ENCODE results near the gene AIG1.
"Not testable (repeated sequence)": the region's sequence is repeated elsewhere in the genome, so short reads cannot be mapped to it uniquely, and the experiment has no call there.

AIG1 gene

GRCh38 chr6:143037470-143037869 lies 23.2 kb upstream of the AIG1 start:
- Histone ChIP-seq H3K9ac (ENCODE audit: low read depth, low read length) (no peak overlapping the region), H3K4me3 (ENCODE audit: low read depth, low read length) (no peak overlapping the region), H3K27me3 (ENCODE audit: control insufficient read depth, insufficient read depth, low read length) (no peaks in the 10 kb centered on the region), H3K9me3 (ENCODE audit: control insufficient read depth, insufficient read depth, low read length) (no peaks in the 10 kb centered on the region), H3K36me3 (ENCODE audit: control insufficient read depth, insufficient read depth, low read length) (no peaks in the 10 kb centered on the region), H3K4me1 (ENCODE audit: control insufficient read depth, insufficient read depth, low read length) (no peaks in the 10 kb centered on the region)

- Histone ChIP-seq H3K9ac (ENCODE audit: low read depth, low read length) (no peak overlapping the region), H3K4me3 (ENCODE audit: low read depth, low read length) (no peak overlapping the region), H3K36me3 (ENCODE audit: control insufficient read depth, insufficient read depth, low read length) (no peaks in the 10 kb centered on the region), H3K9me3 (ENCODE audit: control insufficient read depth, insufficient read depth, low read length) (no peaks in the 10 kb centered on the region), H3K4me1 (ENCODE audit: control insufficient read depth, insufficient read depth, low read length) (no peaks in the 10 kb centered on the region), H3K27me3 (ENCODE audit: control insufficient read depth, insufficient read depth, low read length) (no peaks in the 10 kb centered on the region)
Measured at GRCh38 chr6:143038833-143039232, 21.9 kb upstream of the AIG1 start.

GRCh38 chr6:143039548-143039947 lies 21.1 kb upstream of the AIG1 start:
- no peak overlapping the region for H3K9ac ChIP-seq (ENCODE audit: low read depth, low read length)
- no peaks in the 10 kb centered on the region for H3K36me3 ChIP-seq (ENCODE audit: control insufficient read depth, insufficient read depth, low read length)

DNA sequence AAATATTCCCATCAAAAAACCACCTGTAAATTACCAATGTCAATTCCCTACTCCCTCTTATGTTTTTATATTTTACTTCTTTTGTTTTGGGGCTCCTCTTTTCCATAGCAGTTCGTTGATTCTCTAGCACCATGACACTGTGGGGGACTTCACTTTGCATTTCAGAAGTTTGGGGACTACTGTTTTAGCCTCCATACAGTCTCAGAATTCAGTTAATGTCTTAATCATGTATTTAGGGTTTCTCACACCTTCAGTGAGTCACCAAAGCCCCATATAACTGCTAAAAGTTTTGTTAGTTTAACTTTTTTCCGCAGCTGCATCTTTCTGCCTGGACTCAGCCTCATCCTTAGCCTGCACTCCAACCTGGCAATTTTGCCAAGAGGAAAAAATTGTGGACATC lies 20.7 kb upstream of the AIG1 start:
- Histone ChIP-seq H3K4me3 (ENCODE audit: low read depth, low read length) (no peak overlapping the region), H3K9ac (ENCODE audit: low read depth, low read length) (no peak overlapping the region), H3K36me3 (ENCODE audit: control insufficient read depth, insufficient read depth, low read length) (no peaks in the 10 kb centered on the region), H3K9me3 (ENCODE audit: control insufficient read depth, insufficient read depth, low read length) (no peaks in the 10 kb centered on the region), H3K27me3 (ENCODE audit: control insufficient read depth, insufficient read depth, low read length) (no peaks in the 10 kb centered on the region), H3K4me1 (ENCODE audit: control insufficient read depth, insufficient read depth, low read length) (no peaks in the 10 kb centered on the region)

More at GRCh38 chr6:143039548-143039947, 21.1 kb upstream of the AIG1 start:
- Histone ChIP-seq H3K9me3 (ENCODE audit: control insufficient read depth, insufficient read depth, low read length) (no peaks in the 10 kb centered on the region), H3K4me1 (ENCODE audit: control insufficient read depth, insufficient read depth, low read length) (no peaks in the 10 kb centered on the region), H3K4me3 (ENCODE audit: low read depth, low read length) (no peak overlapping the region), H3K27me3 (ENCODE audit: control insufficient read depth, insufficient read depth, low read length) (no peaks in the 10 kb centered on the region)

GRCh38 chr6:143044345-143044744 lies 16.3 kb upstream of the AIG1 start:
- H3K36me3 ChIP-seq (ENCODE audit: control insufficient read depth, insufficient read depth, low read length); H3K4me1 ChIP-seq (ENCODE audit: control insufficient read depth, insufficient read depth, low read length); H3K9me3 ChIP-seq (ENCODE audit: control insufficient read depth, insufficient read depth, low read length); H3K9ac ChIP-seq (ENCODE audit: low read depth, low read length); H3K27me3 ChIP-seq (ENCODE audit: control insufficient read depth, insufficient read depth, low read length); H3K4me3 ChIP-seq (ENCODE audit: low read depth, low read length): not testable (repeated sequence)

- H3K27me3 ChIP-seq (ENCODE audit: control insufficient read depth, insufficient read depth, low read length), result no peaks in the 10 kb centered on the region
- no peak overlapping the region for H3K9ac ChIP-seq (ENCODE audit: low read depth, low read length)
- no peak overlapping the region for H3K4me3 ChIP-seq (ENCODE audit: low read depth, low read length)
- no peaks in the 10 kb centered on the region for H3K4me1 ChIP-seq (ENCODE audit: control insufficient read depth, insufficient read depth, low read length)
- H3K9me3 ChIP-seq (ENCODE audit: control insufficient read depth, insufficient read depth, low read length), result peaks cover 4% of the 10 kb centered on the region
- no peaks in the 10 kb centered on the region for H3K36me3 ChIP-seq (ENCODE audit: control insufficient read depth, insufficient read depth, low read length)
Measured at GRCh38 chr6:143049611-143050010, 11.1 kb upstream of the AIG1 start.

DNA sequence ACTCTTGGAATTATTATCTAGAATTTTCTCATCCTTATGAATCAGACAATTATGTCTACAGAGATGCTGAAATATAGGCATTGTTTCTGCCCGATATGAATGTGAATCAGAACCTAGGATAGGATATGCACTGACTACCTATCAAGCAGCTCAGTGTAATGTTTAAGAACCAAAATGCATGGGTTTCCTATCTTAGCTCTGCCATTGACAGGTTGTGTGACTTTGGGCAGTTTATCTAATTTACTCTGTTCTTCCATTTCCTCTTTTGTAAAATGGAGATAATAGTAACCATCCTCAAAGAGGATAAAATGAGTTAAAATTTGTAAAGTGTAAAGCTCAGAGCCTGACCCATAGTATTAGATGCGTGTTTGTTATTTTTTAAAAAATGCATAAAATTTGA lies 10.2 kb upstream of the AIG1 start:
- Histone ChIP-seq H3K4me1 (ENCODE audit: control insufficient read depth, insufficient read depth, low read length) (no peaks in the 10 kb centered on the region), H3K27me3 (ENCODE audit: control insufficient read depth, insufficient read depth, low read length) (no peaks in the 10 kb centered on the region), H3K9ac (ENCODE audit: low read depth, low read length) (no peak overlapping the region), H3K4me3 (ENCODE audit: low read depth, low read length) (no peak overlapping the region), H3K36me3 (ENCODE audit: control insufficient read depth, insufficient read depth, low read length) (no peaks in the 10 kb centered on the region), H3K9me3 (ENCODE audit: control insufficient read depth, insufficient read depth, low read length) (peaks cover 4% of the 10 kb centered on the region)

- peaks cover 4% of the 10 kb centered on the region for H3K9me3 ChIP-seq (ENCODE audit: control insufficient read depth, insufficient read depth, low read length)
- no peaks in the 10 kb centered on the region for H3K4me1 ChIP-seq (ENCODE audit: control insufficient read depth, insufficient read depth, low read length)
- H3K36me3 ChIP-seq (ENCODE audit: control insufficient read depth, insufficient read depth, low read length), result no peaks in the 10 kb centered on the region
- H3K27me3 ChIP-seq (ENCODE audit: control insufficient read depth, insufficient read depth, low read length), result no peaks in the 10 kb centered on the region
- H3K9ac ChIP-seq (ENCODE audit: low read depth, low read length), result no peak overlapping the region
- H3K4me3 ChIP-seq (ENCODE audit: low read depth, low read length), result no peak overlapping the region
Measured at GRCh38 chr6:143052282-143052681, 8.4 kb upstream of the AIG1 start.

- H3K9ac ChIP-seq (ENCODE audit: low read depth, low read length), result no peak overlapping the region
- no peak overlapping the region for H3K4me3 ChIP-seq (ENCODE audit: low read depth, low read length)
- H3K36me3 ChIP-seq (ENCODE audit: control insufficient read depth, insufficient read depth, low read length), result no peaks in the 10 kb centered on the region
- H3K4me1 ChIP-seq (ENCODE audit: control insufficient read depth, insufficient read depth, low read length), result no peaks in the 10 kb centered on the region
- no peaks in the 10 kb centered on the region for H3K27me3 ChIP-seq (ENCODE audit: control insufficient read depth, insufficient read depth, low read length)
- peaks cover 4% of the 10 kb centered on the region for H3K9me3 ChIP-seq (ENCODE audit: control insufficient read depth, insufficient read depth, low read length)
Measured at GRCh38 chr6:143053856-143054255, 6.8 kb upstream of the AIG1 start.

- Histone ChIP-seq H3K4me1 (ENCODE audit: control insufficient read depth, insufficient read depth, low read length) (no peaks in the 10 kb centered on the region), H3K36me3 (ENCODE audit: control insufficient read depth, insufficient read depth, low read length) (no peaks in the 10 kb centered on the region), H3K9me3 (ENCODE audit: control insufficient read depth, insufficient read depth, low read length) (no peaks in the 10 kb centered on the region), H3K27me3 (ENCODE audit: control insufficient read depth, insufficient read depth, low read length) (no peaks in the 10 kb centered on the region), H3K9ac (ENCODE audit: low read depth, low read length) (no peak overlapping the region), H3K4me3 (ENCODE audit: low read depth, low read length) (no peak overlapping the region)
Measured at GRCh38 chr6:143054329-143054728, 6.4 kb upstream of the AIG1 start.

DNA sequence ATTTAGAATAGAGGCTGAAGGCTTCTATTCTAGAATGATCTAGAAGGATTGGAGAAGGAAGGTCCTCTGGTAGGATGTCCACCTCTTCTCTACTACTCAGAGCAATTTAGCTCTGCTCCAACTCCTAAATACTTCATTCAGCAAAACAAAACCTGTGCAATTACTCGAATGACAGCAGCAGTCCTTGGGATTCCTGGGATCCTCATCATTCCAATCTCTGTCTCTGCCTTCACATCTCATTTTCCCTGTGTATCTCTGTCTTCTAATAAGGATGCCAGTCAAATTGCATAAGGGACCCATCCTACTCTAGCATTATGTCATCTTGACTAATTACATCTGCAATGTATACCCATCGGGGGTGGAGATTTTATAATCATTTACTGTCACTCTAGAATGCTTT lies 5.5 kb upstream of the AIG1 start:
- Histone ChIP-seq H3K27me3 (ENCODE audit: control insufficient read depth, insufficient read depth, low read length) (no peaks in the 10 kb centered on the region), H3K36me3 (ENCODE audit: control insufficient read depth, insufficient read depth, low read length) (no peaks in the 10 kb centered on the region), H3K9ac (ENCODE audit: low read depth, low read length) (no peak overlapping the region), H3K4me3 (ENCODE audit: low read depth, low read length) (no peak overlapping the region), H3K4me1 (ENCODE audit: control insufficient read depth, insufficient read depth, low read length) (peaks cover 3% of the 10 kb centered on the region), H3K9me3 (ENCODE audit: control insufficient read depth, insufficient read depth, low read length) (no peaks in the 10 kb centered on the region)

DNA sequence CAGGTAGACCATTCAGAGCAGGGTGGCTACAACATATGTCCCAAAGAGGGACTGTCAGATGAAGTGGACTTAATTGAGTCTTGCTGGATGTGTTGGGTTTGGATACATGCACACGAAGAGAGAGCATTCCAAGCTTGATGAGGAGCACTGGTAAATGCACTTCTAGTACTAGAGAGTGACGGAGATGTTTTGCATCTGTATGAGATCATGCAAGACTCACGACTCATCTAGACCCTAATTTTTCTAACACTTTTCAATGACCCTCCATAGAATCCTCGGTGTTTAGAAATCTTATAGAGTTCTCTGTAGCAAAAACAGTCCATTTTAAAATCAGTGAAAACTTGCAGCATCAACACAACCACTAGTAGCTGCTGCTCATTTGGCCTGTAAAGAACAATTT lies 4.8 kb upstream of the AIG1 start:
- no peaks in the 10 kb centered on the region for H3K36me3 ChIP-seq (ENCODE audit: control insufficient read depth, insufficient read depth, low read length)
- H3K4me3 ChIP-seq (ENCODE audit: low read depth, low read length), result no peak overlapping the region
- H3K4me1 ChIP-seq (ENCODE audit: control insufficient read depth, insufficient read depth, low read length), result peaks cover 3% of the 10 kb centered on the region
- H3K27me3 ChIP-seq (ENCODE audit: control insufficient read depth, insufficient read depth, low read length), result no peaks in the 10 kb centered on the region
- H3K9me3 ChIP-seq (ENCODE audit: control insufficient read depth, insufficient read depth, low read length), result no peaks in the 10 kb centered on the region
- no peak overlapping the region for H3K9ac ChIP-seq (ENCODE audit: low read depth, low read length)

DNA sequence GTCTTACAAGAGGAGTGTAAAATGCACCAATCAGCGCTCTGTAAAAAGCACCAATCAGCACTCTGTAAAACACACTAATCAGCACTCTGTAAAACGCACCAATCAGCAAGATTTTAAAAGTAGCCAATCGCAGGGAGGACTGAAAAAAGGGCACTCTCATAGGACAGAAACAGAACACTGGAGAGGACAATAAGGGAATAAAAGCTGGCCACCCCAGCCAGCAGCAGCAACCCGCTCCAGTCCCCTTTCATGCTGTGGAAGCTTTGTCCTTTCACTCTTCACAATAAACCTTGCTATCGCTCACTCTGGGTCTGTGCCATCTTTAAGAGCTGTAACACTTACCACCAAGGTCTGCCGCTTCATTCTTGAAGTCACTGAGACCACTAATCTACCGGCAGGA lies 1.7 kb upstream of the AIG1 start:
- no peak overlapping the region for H3K9ac ChIP-seq (ENCODE audit: low read depth, low read length)
- no peaks in the 10 kb centered on the region for H3K36me3 ChIP-seq (ENCODE audit: control insufficient read depth, insufficient read depth, low read length)
- H3K4me3 ChIP-seq (ENCODE audit: low read depth, low read length), result no peak overlapping the region
- H3K4me1 ChIP-seq (ENCODE audit: control insufficient read depth, insufficient read depth, low read length), result peaks cover 26% of the 10 kb centered on the region
- H3K9me3 ChIP-seq (ENCODE audit: control insufficient read depth, insufficient read depth, low read length), result no peaks in the 10 kb centered on the region
- no peaks in the 10 kb centered on the region for H3K27me3 ChIP-seq (ENCODE audit: control insufficient read depth, insufficient read depth, low read length)
